ENCODE measurements around the gene USP9X.
"Not testable (repeated sequence)": the region's sequence is repeated elsewhere in the genome, so short reads cannot be mapped to it uniquely, and the experiment has no call there.

Gene USP9X, protein sequence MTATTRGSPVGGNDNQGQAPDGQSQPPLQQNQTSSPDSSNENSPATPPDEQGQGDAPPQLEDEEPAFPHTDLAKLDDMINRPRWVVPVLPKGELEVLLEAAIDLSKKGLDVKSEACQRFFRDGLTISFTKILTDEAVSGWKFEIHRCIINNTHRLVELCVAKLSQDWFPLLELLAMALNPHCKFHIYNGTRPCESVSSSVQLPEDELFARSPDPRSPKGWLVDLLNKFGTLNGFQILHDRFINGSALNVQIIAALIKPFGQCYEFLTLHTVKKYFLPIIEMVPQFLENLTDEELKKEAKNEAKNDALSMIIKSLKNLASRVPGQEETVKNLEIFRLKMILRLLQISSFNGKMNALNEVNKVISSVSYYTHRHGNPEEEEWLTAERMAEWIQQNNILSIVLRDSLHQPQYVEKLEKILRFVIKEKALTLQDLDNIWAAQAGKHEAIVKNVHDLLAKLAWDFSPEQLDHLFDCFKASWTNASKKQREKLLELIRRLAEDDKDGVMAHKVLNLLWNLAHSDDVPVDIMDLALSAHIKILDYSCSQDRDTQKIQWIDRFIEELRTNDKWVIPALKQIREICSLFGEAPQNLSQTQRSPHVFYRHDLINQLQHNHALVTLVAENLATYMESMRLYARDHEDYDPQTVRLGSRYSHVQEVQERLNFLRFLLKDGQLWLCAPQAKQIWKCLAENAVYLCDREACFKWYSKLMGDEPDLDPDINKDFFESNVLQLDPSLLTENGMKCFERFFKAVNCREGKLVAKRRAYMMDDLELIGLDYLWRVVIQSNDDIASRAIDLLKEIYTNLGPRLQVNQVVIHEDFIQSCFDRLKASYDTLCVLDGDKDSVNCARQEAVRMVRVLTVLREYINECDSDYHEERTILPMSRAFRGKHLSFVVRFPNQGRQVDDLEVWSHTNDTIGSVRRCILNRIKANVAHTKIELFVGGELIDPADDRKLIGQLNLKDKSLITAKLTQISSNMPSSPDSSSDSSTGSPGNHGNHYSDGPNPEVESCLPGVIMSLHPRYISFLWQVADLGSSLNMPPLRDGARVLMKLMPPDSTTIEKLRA (N-terminal part only)

GRCh38 chrX:41084893-41085511 is at the start of gene USP9X:
TSS of gene USP9X (plus strand) at chrX:41085445. CDS start at chrX:41123629, 38,184 bp downstream.
- ATAC-seq (peak; percentile 82), DNase-seq (peak; percentile 83)

DNA sequence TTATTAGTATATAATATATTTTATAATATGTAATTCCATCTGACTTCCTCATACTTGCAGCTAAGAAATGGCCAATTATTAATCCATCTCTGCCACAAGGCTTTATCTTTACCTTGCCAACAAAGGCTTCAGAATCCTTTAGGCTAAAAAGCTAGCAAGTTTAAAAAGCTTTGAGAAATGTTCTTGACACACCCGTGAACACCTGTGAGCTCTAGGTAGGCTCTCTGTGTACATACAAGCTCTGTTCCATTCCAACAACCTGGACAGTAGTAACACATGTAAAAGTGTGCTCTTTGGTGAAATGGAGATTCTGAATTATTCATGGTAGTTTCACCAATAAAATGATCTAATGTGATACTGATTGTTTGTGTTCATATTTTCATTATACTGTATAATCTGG is 49.7 kb upstream of the USP9X start:
- no peak for ATAC-seq

GRCh38 chrX:41036668-41037326 is 48.4 kb upstream of the USP9X start:
- ATAC-seq (no peak), DNase-seq (no peak)

More for the DNA sequence above, 49.7 kb upstream of the USP9X start:
- no peak for DNase-seq

GRCh38 chrX:41043196-41043595 is 42.0 kb upstream of the USP9X start:
- DNase-seq = no peak
- ATAC-seq = no peak

DNA sequence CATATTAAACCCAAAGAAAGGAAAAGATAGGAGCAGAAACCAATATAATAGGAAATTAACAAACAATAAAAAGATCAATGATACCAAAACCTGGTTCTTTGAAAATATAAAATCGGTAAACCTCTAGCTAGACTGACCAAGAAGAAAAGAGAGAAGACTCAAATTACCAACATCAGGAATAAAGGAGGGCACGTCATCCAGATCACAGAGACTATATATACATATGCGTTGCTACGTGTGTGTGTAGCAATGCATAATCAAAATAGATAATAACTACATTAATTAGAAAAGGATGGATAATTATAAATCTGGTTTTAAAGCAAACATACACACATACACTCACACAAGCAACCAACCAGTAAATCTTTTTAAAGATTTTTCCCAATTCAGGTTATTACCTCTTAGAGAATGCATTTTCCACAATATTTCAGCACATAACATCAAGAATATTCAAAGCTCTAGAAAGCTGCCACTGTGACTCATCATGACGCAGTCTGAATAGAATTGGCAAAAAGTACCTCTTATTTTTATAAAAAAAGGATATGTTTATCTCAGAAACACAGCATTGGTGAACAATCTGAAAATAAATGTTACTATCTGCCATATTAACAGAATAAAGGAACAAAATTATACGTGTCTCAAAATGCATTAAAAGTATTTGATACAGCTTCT is 41.4 kb upstream of the USP9X start:
- no peak for ATAC-seq
- no peak for DNase-seq

GRCh38 chrX:41045960-41046567 is 39.2 kb upstream of the USP9X start:
- DNase-seq (no peak), ATAC-seq (no peak)

DNA sequence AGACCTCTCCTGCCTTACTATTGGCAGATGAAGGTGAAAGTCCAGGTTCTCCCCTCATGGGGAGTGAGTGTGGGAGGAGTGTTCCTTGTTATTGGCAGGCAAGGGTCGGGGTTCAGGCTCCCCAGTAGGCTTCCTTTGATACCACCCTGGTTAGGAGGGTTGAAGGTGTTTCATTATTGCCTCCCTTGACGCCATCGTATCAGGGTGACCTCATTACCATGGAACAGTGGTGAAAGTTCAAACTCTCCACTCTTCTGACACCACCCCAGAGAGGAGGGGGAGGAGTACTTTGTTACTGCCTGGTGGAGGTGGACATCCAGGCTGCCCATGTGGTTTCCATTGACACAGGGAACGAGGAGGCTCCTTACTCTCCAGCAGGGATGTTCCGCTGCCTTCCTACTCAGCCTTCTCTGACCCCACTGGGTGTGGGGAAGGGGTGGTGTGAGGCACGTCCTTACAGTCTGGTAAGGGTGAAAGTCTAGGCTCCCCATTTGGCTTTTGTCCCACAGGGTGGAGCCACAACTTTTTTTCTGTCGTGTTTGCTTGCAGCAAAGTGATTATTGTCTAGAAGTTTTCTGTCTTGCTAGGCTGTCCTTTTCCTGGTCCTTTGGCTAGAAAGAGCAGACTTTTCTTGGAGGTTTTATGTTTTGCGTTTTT is 37.2 kb upstream of the USP9X start:
- DNase-seq (no peak), ATAC-seq (no peak)

DNA sequence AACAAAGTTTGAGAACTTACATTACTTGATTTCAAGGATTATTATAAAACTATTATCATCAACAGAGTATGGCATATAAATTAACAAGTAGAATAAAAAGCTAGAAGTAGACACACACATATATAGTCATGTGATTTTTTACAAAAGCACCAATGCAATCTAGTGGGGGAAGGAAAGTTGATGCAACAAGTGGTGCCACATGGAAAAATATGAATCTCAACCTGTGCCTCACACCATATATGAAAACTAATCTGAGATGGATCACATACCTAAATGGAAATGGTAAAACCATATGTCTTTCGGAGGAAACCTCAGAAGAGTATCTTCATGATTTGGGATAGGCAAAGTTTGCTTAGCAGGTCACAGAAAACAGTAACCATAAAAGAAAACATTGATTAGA is 34.9 kb upstream of the USP9X start:
- ATAC-seq (no peak), DNase-seq (no peak)

GRCh38 chrX:41051288-41051687 is 34.0 kb upstream of the USP9X start:
- DNase-seq = no peak
- no peak for ATAC-seq

GRCh38 chrX:41055740-41056139 is 29.5 kb upstream of the USP9X start:
- ATAC-seq (no peak), DNase-seq (no peak)

- not testable (repeated sequence) for DNase-seq, ATAC-seq
These were observed 22.0 kb upstream of the USP9X start for GRCh38 chrX:41063276-41063675.

DNA sequence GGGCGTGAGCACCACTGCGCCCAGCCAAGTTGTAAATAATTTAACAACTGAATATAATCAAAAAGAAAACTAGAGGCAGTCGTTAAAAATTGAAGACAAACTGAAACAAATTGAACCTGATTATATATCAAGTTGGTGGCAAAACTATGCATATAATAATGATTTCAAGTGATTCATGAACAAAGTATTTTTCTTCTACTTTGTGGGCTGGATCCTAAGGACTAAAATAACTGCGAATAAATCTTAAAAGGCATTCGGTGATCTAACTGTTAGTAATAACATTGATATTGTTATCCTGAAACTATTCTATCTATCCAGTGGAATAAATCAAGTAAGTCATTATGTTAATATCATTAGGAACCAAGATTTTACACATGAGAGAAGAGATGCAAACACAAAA is 21.2 kb upstream of the USP9X start:
- ATAC-seq = no peak

GRCh38 chrX:41066391-41066790 is 18.9 kb upstream of the USP9X start:
- DNase-seq = no peak
- no peak for ATAC-seq

More for the DNA sequence above, 21.2 kb upstream of the USP9X start:
- DNase-seq = no peak

GRCh38 chrX:41066969-41067368 is 18.3 kb upstream of the USP9X start:
- ATAC-seq (no peak), DNase-seq (no peak)

- DNase-seq (no peak), ATAC-seq (no peak)
These were observed 17.5 kb upstream of the USP9X start for GRCh38 chrX:41067721-41068120.

DNA sequence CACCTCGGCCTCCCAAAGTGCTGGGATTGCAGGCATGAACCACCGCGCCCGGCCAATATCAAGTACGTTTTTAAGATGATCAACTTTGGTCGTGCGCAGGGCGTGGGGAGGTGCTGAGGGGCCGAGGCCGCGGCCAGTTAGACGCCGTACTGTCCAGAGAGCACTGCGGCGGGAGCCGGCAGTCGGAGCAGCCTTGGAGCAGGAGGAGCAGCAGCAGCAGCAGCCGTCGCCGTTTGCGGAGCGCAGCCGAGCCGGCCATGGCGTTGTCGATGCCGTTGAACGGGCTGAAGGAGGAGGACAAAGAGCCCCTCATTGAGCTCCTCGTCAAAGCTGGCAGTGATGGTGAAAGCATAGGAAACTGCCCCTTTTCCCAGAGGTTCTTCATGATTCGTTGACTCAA is 8.5 kb upstream of the USP9X start:
- no peak for ATAC-seq
- DNase-seq = no peak

GRCh38 chrX:41081821-41082220 is 3.4 kb upstream of the USP9X start:
- DNase-seq (no peak), ATAC-seq (no peak)

DNA sequence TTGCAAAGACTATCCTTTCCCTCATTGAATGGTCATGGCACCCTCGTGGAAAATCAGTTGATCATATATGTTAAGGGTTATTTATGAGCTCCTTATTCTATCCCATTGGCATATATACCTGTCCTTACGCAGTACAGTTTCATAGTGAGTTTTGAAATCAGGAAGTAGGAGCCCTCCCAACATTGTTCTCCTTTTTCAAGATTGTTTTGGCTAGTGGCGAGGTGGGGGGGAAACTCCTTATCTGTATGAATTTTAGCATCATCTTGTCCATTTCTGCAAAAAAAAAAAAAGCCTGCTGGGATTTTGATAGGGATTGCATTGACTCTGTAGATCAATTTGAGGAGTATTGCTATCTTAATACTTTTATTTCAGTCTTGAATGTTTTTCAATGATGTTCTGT is 2.5 kb upstream of the USP9X start:
- DNase-seq = no peak
- no peak for ATAC-seq

DNA sequence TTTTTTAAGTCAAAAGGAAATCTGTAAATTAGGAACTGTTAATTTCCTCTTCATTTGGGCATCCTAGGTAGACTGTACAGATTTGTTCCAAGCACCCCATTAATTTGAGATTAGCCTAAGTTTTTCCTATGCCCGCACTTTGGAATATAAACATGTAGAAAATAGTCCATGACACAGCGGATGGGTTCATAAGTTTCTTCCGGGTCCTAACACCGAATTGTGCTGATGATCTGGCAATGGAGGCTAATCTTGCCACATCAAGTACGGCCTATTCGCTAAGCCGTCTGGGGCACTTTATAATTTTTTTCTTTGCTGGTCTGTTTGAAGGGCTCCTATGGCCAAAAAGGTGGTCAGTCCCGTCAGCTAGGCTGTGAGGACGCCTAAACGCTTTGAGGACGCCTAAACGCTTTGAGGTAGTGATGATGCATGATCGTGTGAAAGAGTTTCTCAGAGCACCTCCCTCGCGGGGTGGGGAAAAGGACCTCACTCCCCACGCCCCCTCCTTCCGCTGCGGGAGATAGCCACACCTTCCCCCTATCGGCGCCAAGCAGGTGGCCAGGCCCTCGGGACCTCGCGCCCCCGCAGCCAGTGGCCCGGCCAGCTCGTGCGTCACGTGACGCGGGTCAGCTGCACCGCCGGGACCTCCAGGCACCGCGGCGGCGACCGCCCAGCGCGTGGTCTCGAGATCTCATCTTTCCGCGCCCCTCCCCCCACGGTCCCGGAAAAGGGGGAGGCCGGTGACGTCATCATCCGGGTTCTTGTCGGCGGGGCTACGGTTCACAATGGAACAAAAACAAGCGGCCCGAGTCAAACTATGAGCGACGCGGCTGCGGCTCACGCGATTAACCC is 977 bp upstream of the USP9X start:
- DNase-seq (peak; percentile 97), ATAC-seq (peak; percentile 70)
